Right lobe of liver (tissue), 4 donors: ENCODE results near the gene KCNQ4.

ENCODE experiments used
- POLR2A ChIP-seq: fragments of 450-650 bp; IDR thresholded peaks from one replicate; pipeline ENCODE4 v1.6.1; 2017; ENCODE audit warnings: antibody characterized with exemption, mild to moderate bottlenecking
- TF ChIP-seq, protein P1 (sequence below), 4 donors: fragments of 200-600 bp in 3 of 4; fragments of 450-650 bp in 1 of 4; IDR thresholded peaks; one replicate each; pipeline versions ENCODE4 v1.5.1 to v1.8.0; 2016 to 2022; ENCODE audit warnings: antibody characterized with exemption in 4 of 4, mild to moderate bottlenecking in 2 of 4
- donor health status: DM: no; HTN: no; CAD: no.
- donor health status: DM: no; HTN: no; CAD: no.
- donor health status: DM: no; HTN: yes; CAD: no.

DNA sequence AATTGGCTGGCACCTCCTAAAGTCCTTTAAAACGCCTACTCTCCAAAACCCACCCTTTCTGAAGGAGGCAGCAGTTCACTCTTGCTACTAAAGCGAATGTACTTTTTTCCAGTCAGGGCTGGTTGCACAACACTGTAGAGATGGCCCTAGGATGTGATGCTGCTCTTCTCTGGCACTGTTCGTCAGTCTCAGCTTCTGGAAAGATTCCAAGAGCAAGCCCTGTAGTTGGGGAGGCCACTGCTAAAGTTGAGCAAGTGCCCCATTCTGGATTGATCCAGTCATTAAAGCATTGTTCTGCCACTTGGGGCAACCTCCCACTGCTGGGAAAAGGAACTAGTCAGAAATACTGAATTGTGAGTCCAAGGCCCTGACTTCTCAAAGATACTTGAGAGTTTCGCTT, 28.5 kb upstream of the KCNQ4 start:
- TF ChIP-seq, protein P1, sequence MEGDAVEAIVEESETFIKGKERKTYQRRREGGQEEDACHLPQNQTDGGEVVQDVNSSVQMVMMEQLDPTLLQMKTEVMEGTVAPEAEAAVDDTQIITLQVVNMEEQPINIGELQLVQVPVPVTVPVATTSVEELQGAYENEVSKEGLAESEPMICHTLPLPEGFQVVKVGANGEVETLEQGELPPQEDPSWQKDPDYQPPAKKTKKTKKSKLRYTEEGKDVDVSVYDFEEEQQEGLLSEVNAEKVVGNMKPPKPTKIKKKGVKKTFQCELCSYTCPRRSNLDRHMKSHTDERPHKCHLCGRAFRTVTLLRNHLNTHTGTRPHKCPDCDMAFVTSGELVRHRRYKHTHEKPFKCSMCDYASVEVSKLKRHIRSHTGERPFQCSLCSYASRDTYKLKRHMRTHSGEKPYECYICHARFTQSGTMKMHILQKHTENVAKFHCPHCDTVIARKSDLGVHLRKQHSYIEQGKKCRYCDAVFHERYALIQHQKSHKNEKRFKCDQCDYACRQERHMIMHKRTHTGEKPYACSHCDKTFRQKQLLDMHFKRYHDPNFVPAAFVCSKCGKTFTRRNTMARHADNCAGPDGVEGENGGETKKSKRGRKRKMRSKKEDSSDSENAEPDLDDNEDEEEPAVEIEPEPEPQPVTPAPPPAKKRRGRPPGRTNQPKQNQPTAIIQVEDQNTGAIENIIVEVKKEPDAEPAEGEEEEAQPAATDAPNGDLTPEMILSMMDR (IDR thresholded peaks at IDR 0.05) = peak in 1 of 4 donors; percentile 17
- TF ChIP-seq POLR2A = no peak
